Testis (tissue), 3 donors: Measurements from ENCODE around the gene REPS2. TPM values are rescaled to one million over a fixed set of nuclear protein-coding genes. Genes with fewer than 3 reads are reported as not detected.
"Not testable (repeated sequence)": the region's sequence is repeated elsewhere in the genome, so short reads cannot be mapped to it uniquely, and the experiment has no call there.

Experiments
- DNase-seq: peaks from one replicate; pipeline ENCODE4 v3.0.0-alpha.2; 2019
- H3K27ac ChIP-seq, 2 donors: fragments of 200-600 bp; sonication (generic); one replicate each; pipeline ENCODE4 v1.5.1; 2019
- H3K27me3 ChIP-seq: fragments of 200-600 bp; sonication (generic); one replicate; pipeline ENCODE4 v1.5.1; 2019
- H3K36me3 ChIP-seq: fragments of 200-600 bp; sonication (generic); one replicate; pipeline ENCODE4 v1.5.1; 2017; ENCODE audit warnings: low read depth; ENCODE audit errors: missing control alignments
- H3K4me1 ChIP-seq: fragments of 200-600 bp; sonication (generic); one replicate; pipeline ENCODE4 v1.5.1; 2019
- H3K4me3 ChIP-seq, 2 donors: fragments of 200-600 bp; sonication (generic); one replicate each; pipeline ENCODE4 v1.5.1; 2017 to 2019
- H3K9me3 ChIP-seq: fragments of 200-600 bp; sonication (generic); one replicate; pipeline ENCODE4 v1.5.1; 2017
- CTCF ChIP-seq, 3 experiments: fragments of 450-650 bp in 2 of 3; fragments of 200-600 bp in 1 of 3; sonication (generic) in 1 of 3; IDR thresholded peaks; one replicate each; pipeline ENCODE4 v1.5.1; 2016 to 2019; ENCODE audit warnings: antibody characterized with exemption in 3 of 3, mild to moderate bottlenecking in 2 of 3, moderate library complexity in 1 of 3
- POLR2A ChIP-seq: fragments of 450-650 bp; IDR thresholded peaks from one replicate; pipeline ENCODE4 v1.6.1; 2017; ENCODE audit warnings: antibody characterized with exemption, mild to moderate bottlenecking, moderate library complexity
- WGBS, 2 donors: methylation state at CpG; one replicate each; pipeline ENCODE4 v1.1.5; 2018; 5-methylcytosine and 5-hydroxymethylcytosine counted together
- intact Hi-C: fragments of 100-400 bp; cut with DNase I; formaldehyde crosslinking; loops from one replicate; pipeline ENCODE4 v1.15.1; 2023; ENCODE audit warnings: low total_unique reads
- polyA plus RNA-seq: library from polyadenylated mRNA; stranded (reverse); fragments of 350-450 nt; fragmentation: Illumina TruSeq; extraction: RNeasy Lipid Tissue Mini Kit (QIAGEN cat#74804); gene quantifications from one replicate; pipeline ENCODE4 v1.2.3, GENCODE V29; 2014; ENCODE audit warnings: low read depth, low replicate concordance; ENCODE audit not compliant: insufficient read depth
- total RNA-seq, 2 donors: library from RNA; depleted of rRNA; stranded (reverse); fragments of >200 nt; gene quantifications; one replicate each; pipeline ENCODE4 v1.2.3, GENCODE V29; 2016

REPS2 gene
- total and polyA plus RNA-seq, 3 donors from 2014 or later = 6.7 to 19.6 (median 13.2) TPM

GRCh38 chrX:16958356-16958755 is 11.9 kb downstream of the REPS2 start:
- TF ChIP-seq POLR2A = no peak
- no peak for TF ChIP-seq CTCF (IDR thresholded peaks at IDR 0.05)
- intact Hi-C loops = no loop called here
- H3K9me3 ChIP-seq = no peaks in the 10 kb centered on the region
- WGBS, 2 donors = 62 to 66% methylated on average over 2 of the region's 2 CpGs
- no peaks in the 10 kb centered on the region for H3K36me3 ChIP-seq
- DNase-seq = no peak
- no peak overlapping the region for H3K27ac ChIP-seq
- H3K4me3 ChIP-seq = no peak overlapping the region
- no peaks in the 10 kb centered on the region for H3K27me3 ChIP-seq
- peaks cover 2% of the 10 kb centered on the region for H3K4me1 ChIP-seq

GRCh38 chrX:16962661-16963060 is 16.2 kb downstream of the REPS2 start:
- H3K27ac ChIP-seq, intact Hi-C loops, H3K4me3 ChIP-seq, H3K27me3 ChIP-seq, H3K4me1 ChIP-seq, H3K9me3 ChIP-seq, H3K36me3 ChIP-seq, DNase-seq: not testable (repeated sequence)
- WGBS, 2 donors = 80 to 91% methylated on average over 4 of the region's 4 CpGs

GRCh38 chrX:16963216-16963615 is 16.8 kb downstream of the REPS2 start:
- H3K4me1 ChIP-seq = no peaks in the 10 kb centered on the region
- 85% methylated on average over 1 of the region's 1 CpG for WGBS, 2 donors
- DNase-seq = no peak
- H3K27me3 ChIP-seq = no peaks in the 10 kb centered on the region
- no peak overlapping the region for H3K27ac ChIP-seq
- H3K9me3 ChIP-seq = no peaks in the 10 kb centered on the region
- H3K4me3 ChIP-seq = no peak overlapping the region
- no peaks in the 10 kb centered on the region for H3K36me3 ChIP-seq
- TF ChIP-seq CTCF (IDR thresholded peaks at IDR 0.05) = no peak
- intact Hi-C loops = no loop called here

- H3K27ac ChIP-seq, H3K36me3 ChIP-seq, intact Hi-C loops, H3K9me3 ChIP-seq, H3K4me3 ChIP-seq, DNase-seq, H3K27me3 ChIP-seq, H3K4me1 ChIP-seq: not testable (repeated sequence)
- no CpG with 5 or more reads among the region's 32 CpGs for WGBS, 2 donors
Measured at GRCh38 chrX:16964976-16965375, 18.5 kb downstream of the REPS2 start.

- Histone ChIP-seq H3K4me3 (no peak overlapping the region), H3K36me3 (no peaks in the 10 kb centered on the region), H3K4me1 (no peaks in the 10 kb centered on the region), H3K9me3 (no peaks in the 10 kb centered on the region), H3K27ac (no peak overlapping the region), H3K27me3 (no peaks in the 10 kb centered on the region)
- no peak for DNase-seq
- intact Hi-C loops = no loop called here
- TF ChIP-seq CTCF (IDR thresholded peaks at IDR 0.05) = no peak
- no peak for TF ChIP-seq POLR2A
- WGBS, 2 donors = 80 to 95% methylated on average over 2 of the region's 2 CpGs
Measured at GRCh38 chrX:16966752-16967448, 20.4 kb downstream of the REPS2 start.

- not testable (repeated sequence) for H3K36me3 ChIP-seq
Measured at GRCh38 chrX:16968753-16969152, 22.3 kb downstream of the REPS2 start.

More at GRCh38 chrX:16968753-16969152, 22.3 kb downstream of the REPS2 start:
- WGBS, 2 donors = 100% methylated on average over 1 of the region's 29 CpGs; no CpG with 5 or more reads in 1 of the 2 donors
- H3K9me3 ChIP-seq, H3K27me3 ChIP-seq, H3K4me1 ChIP-seq, H3K4me3 ChIP-seq, DNase-seq, H3K27ac ChIP-seq, intact Hi-C loops: not testable (repeated sequence)
